Karpas-422 (cell line): ENCODE data around the gene CST3. TPM values are rescaled to one million over a fixed set of nuclear protein-coding genes. Genes with fewer than 3 reads are reported as not detected.
A peak's percentile ranks its signal among the peaks of the same experiment; 100 is the strongest.
"Not testable (repeated sequence)": the region's sequence is repeated elsewhere in the genome, so short reads cannot be mapped to it uniquely, and the experiment has no call there.

Source experiments
- DNase-seq: peaks from one replicate; pipeline ENCODE4 v3.0.0-alpha.2; 2015
- H2AFZ ChIP-seq: fragments of 200-600 bp; sonication (generic); 2 replicates; pipeline ENCODE4 v1.6.1; 2014; ENCODE audit warnings: antibody characterized with exemption, low read length, mixed read lengths
- H3K27ac ChIP-seq: fragments of 200-600 bp; sonication (generic); 2 replicates; pipeline ENCODE4 v1.5.1; 2014; ENCODE audit warnings: mild to moderate bottlenecking, low read length, moderate library complexity
- H3K27me3 ChIP-seq: fragments of 200-600 bp; sonication (generic); 2 replicates; pipeline ENCODE4 v1.6.1; 2014; ENCODE audit warnings: low read length, mixed read lengths
- H3K36me3 ChIP-seq: fragments of 200-600 bp; sonication (generic); 2 replicates; pipeline ENCODE4 v1.6.1; 2014; ENCODE audit warnings: low read length, mixed read lengths; ENCODE audit not compliant: insufficient read depth
- H3K4me1 ChIP-seq: fragments of 200-600 bp; sonication (generic); 2 replicates; pipeline ENCODE4 v1.6.1; 2014; ENCODE audit warnings: mild to moderate bottlenecking, low read length, mixed read lengths
- H3K4me2 ChIP-seq: fragments of 200-600 bp; sonication (generic); 2 replicates; pipeline ENCODE4 v1.6.1; 2014; ENCODE audit warnings: low read length, low read depth, mild to moderate bottlenecking; ENCODE audit not compliant: poor library complexity, severe bottlenecking
- H3K4me3 ChIP-seq: fragments of 200-600 bp; sonication (generic); 2 replicates; pipeline ENCODE4 v1.5.1; 2014; ENCODE audit warnings: mild to moderate bottlenecking, antibody characterized with exemption, low read length, mixed read lengths
- H3K79me2 ChIP-seq: fragments of 200-600 bp; sonication (generic); 2 replicates; pipeline ENCODE4 v1.6.1; 2014; ENCODE audit warnings: mild to moderate bottlenecking, low read length, mixed read lengths
- H3K9ac ChIP-seq: fragments of 200-600 bp; sonication (generic); 2 replicates; pipeline ENCODE4 v1.6.0; 2014; ENCODE audit warnings: low read length
- H3K9me2 ChIP-seq: fragments of 200-600 bp; sonication (generic), shearing (Covaris generic); replicated peaks from 2 replicates; pipeline ENCODE4 v1.6.0; 2014; ENCODE audit warnings: mild to moderate bottlenecking, low read length, moderate library complexity; ENCODE audit not compliant: insufficient read depth
- H3K9me3 ChIP-seq: fragments of 300-700, 200-600 bp; sonication (generic); 2 replicates; pipeline ENCODE4 v1.6.1; 2014; ENCODE audit warnings: low read length, mixed read lengths
- H4K20me1 ChIP-seq: fragments of 200-600 bp; sonication (generic); 2 replicates; pipeline ENCODE4 v1.6.1; 2014; ENCODE audit warnings: mild to moderate bottlenecking, antibody characterized with exemption, low read length, low read depth; ENCODE audit not compliant: insufficient read depth
- total RNA-seq: library from RNA; depleted of rRNA; stranded (reverse); fragments of >200 nt; shearing (Covaris generic); gene quantifications from 2 replicates; pipeline ENCODE4 v1.2.3, GENCODE V29; 2014; ENCODE audit warnings: low replicate concordance

The CST3 gene
- total RNA-seq, 1 experiment from 2014 or later = not detected

- Histone ChIP-seq H3K9ac (no peak overlapping the region), H3K4me2 (no peak overlapping the region), H3K9me3 (no peaks in the 10 kb centered on the region), H3K9me2 (no peaks in the 10 kb centered on the region), H3K4me3 (no peak overlapping the region), H3K4me1 (peaks cover 2% of the 10 kb centered on the region; the same call in 1 of the 2 replicates), H3K27me3 (no peaks in the 10 kb centered on the region), H4K20me1 (no peaks in the 10 kb centered on the region), H3K79me2 (no peaks in the 10 kb centered on the region), H2AFZ (no peak overlapping the region), H3K36me3 (no peaks in the 10 kb centered on the region), H3K27ac (no peak overlapping the region)
- DNase-seq = no peak
Measured at GRCh38 chr20:23627501-23627900, 10.3 kb downstream of the CST3 start.

GRCh38 chr20:23626040-23626620 lies 11.6 kb downstream of the CST3 start:
- Histone ChIP-seq H2AFZ (no peak overlapping the region), H3K4me3 (no peak overlapping the region), H3K27ac (no peak overlapping the region), H3K4me2 (no peak overlapping the region), H4K20me1 (no peaks in the 10 kb centered on the region), H3K4me1 (peaks cover 2% of the 10 kb centered on the region; the same call in 1 of the 2 replicates), H3K36me3 (no peaks in the 10 kb centered on the region), H3K9me3 (no peaks in the 10 kb centered on the region), H3K79me2 (no peaks in the 10 kb centered on the region), H3K9ac (no peak overlapping the region), H3K27me3 (no peaks in the 10 kb centered on the region), H3K9me2 (no peaks in the 10 kb centered on the region)
- no peak for DNase-seq

GRCh38 chr20:23625236-23625964 lies 12.4 kb downstream of the CST3 start:
- no peak overlapping the region for H3K9ac ChIP-seq
- no peak overlapping the region for H3K27ac ChIP-seq
- H3K4me1 ChIP-seq = peaks cover 2% of the 10 kb centered on the region; the same call in 1 of the 2 replicates
- H3K36me3 ChIP-seq = no peaks in the 10 kb centered on the region
- no peak overlapping the region for H3K4me3 ChIP-seq
- H3K4me2 ChIP-seq = no peak overlapping the region
- H2AFZ ChIP-seq = no peak overlapping the region
- H3K9me3 ChIP-seq = no peaks in the 10 kb centered on the region
- H3K9me2 ChIP-seq = no peaks in the 10 kb centered on the region
- DNase-seq = no peak
- no peaks in the 10 kb centered on the region for H3K27me3 ChIP-seq
- no peaks in the 10 kb centered on the region for H3K79me2 ChIP-seq
- no peaks in the 10 kb centered on the region for H4K20me1 ChIP-seq

GRCh38 chr20:23624324-23624691 lies 13.4 kb downstream of the CST3 start:
- Histone ChIP-seq H3K27me3 (no peaks in the 10 kb centered on the region), H3K36me3 (no peaks in the 10 kb centered on the region), H3K9me3 (no peaks in the 10 kb centered on the region), H3K9ac (no peak overlapping the region), H3K27ac (no peak overlapping the region), H2AFZ (no peak overlapping the region), H3K79me2 (no peaks in the 10 kb centered on the region), H4K20me1 (no peaks in the 10 kb centered on the region), H3K4me2 (no peak overlapping the region), H3K4me1 (peaks cover 2% of the 10 kb centered on the region; the same call in 1 of the 2 replicates), H3K4me3 (no peak overlapping the region), H3K9me2 (no peaks in the 10 kb centered on the region)
- DNase-seq = no peak

GRCh38 chr20:23623666-23624323 lies 14.0 kb downstream of the CST3 start:
- DNase-seq = no peak
- H4K20me1 ChIP-seq = no peaks in the 10 kb centered on the region
- no peaks in the 10 kb centered on the region for H3K36me3 ChIP-seq
- no peaks in the 10 kb centered on the region for H3K79me2 ChIP-seq
- no peaks in the 10 kb centered on the region for H3K27me3 ChIP-seq
- H3K4me2 ChIP-seq = no peak overlapping the region
- no peak overlapping the region for H3K4me3 ChIP-seq
- H3K27ac ChIP-seq = no peak overlapping the region
- no peaks in the 10 kb centered on the region for H3K9me3 ChIP-seq
- H2AFZ ChIP-seq = no peak overlapping the region
- H3K9ac ChIP-seq = no peak overlapping the region
- peaks cover 2% of the 10 kb centered on the region; the same call in 1 of the 2 replicates for H3K4me1 ChIP-seq
- no peaks in the 10 kb centered on the region for H3K9me2 ChIP-seq

GRCh38 chr20:23622839-23623343 lies 14.9 kb downstream of the CST3 start:
- no peaks in the 10 kb centered on the region for H3K9me2 ChIP-seq
- no peak overlapping the region for H3K4me3 ChIP-seq
- DNase-seq = no peak
- no peaks in the 10 kb centered on the region for H3K9me3 ChIP-seq
- H3K9ac ChIP-seq = no peak overlapping the region
- no peak overlapping the region for H3K27ac ChIP-seq
- no peaks in the 10 kb centered on the region for H3K36me3 ChIP-seq
- H3K27me3 ChIP-seq = no peaks in the 10 kb centered on the region
- no peaks in the 10 kb centered on the region for H4K20me1 ChIP-seq
- H3K79me2 ChIP-seq = no peaks in the 10 kb centered on the region
- H3K4me2 ChIP-seq = peak overlapping the region; percentile 7
- no peak overlapping the region for H2AFZ ChIP-seq
- H3K4me1 ChIP-seq = peaks cover 2% of the 10 kb centered on the region; the same call in 1 of the 2 replicates

GRCh38 chr20:23622401-23622800 lies 15.4 kb downstream of the CST3 start:
- H4K20me1 ChIP-seq, H3K79me2 ChIP-seq, H3K9me2 ChIP-seq, H3K27ac ChIP-seq, H3K36me3 ChIP-seq, H2AFZ ChIP-seq, H3K4me3 ChIP-seq, H3K9ac ChIP-seq, DNase-seq, H3K4me2 ChIP-seq, H3K4me1 ChIP-seq, H3K27me3 ChIP-seq, H3K9me3 ChIP-seq: not testable (repeated sequence)

- not testable (repeated sequence) for H4K20me1 ChIP-seq, H3K79me2 ChIP-seq, H3K9ac ChIP-seq, H3K4me2 ChIP-seq, H3K4me1 ChIP-seq, H3K9me2 ChIP-seq, H3K4me3 ChIP-seq, H3K27ac ChIP-seq, DNase-seq, H3K27me3 ChIP-seq, H2AFZ ChIP-seq, H3K9me3 ChIP-seq, H3K36me3 ChIP-seq
Measured at GRCh38 chr20:23620670-23621386, 16.9 kb downstream of the CST3 start.
